Right ventricle myocardium superior (tissue), 1 donor: Measurements from ENCODE around the gene BDNF. TPM values are rescaled to one million over a fixed set of nuclear protein-coding genes. Genes with fewer than 3 reads are reported as not detected.
"Not testable (repeated sequence)": the region's sequence is repeated elsewhere in the genome, so short reads cannot be mapped to it uniquely, and the experiment has no call there.

ENCODE experiments used
- ATAC-seq: fragments of 200-7000 bp; cut with Tn5 transposase; one replicate; pipeline ENCODE4 v1.9.1; 2020; ENCODE audit warnings: mild to moderate bottlenecking; ENCODE audit not compliant: poor library complexity
- DNase-seq: peaks from one replicate; pipeline ENCODE4 v3.0.0-alpha.2; 2020
- intact Hi-C: fragments of 100-400 bp; cut with DNase I; formaldehyde crosslinking; loops from one replicate; pipeline ENCODE4 v1.11.2; 2022
- long read RNA-seq: library from polyadenylated mRNA; unstranded; transcript quantifications from one replicate; pipeline ENCODE4 v2.0.0, GENCODE V29; 2021
- total RNA-seq: library from RNA; stranded (reverse); fragmentation: NEBNext Ultra II Directional; extraction: Animal tissue kit (Norgen Biotek cat#: 25700); gene quantifications from one replicate; pipeline ENCODE4 v1.2.1, GENCODE V29; 2021
- donor health status: DM: no; HTN: yes; CAD: no; lungs with severe emphysema.

The BDNF gene
- 4.0 TPM for total RNA-seq
- long read RNA-seq, full-length matches to known transcripts = 12 of 12 reads
- long read RNA-seq, partial matches to known transcripts = 0 of 12 reads
- long read RNA-seq, other reads (novel, unspliced or antisense) = 0 of 12 reads

- intact Hi-C loops = no loop called here
- peak; percentile 55 for ATAC-seq
- no peak for DNase-seq
Observed at GRCh38 chr11:27700351-27701301, at the start of gene BDNF. Gene BDNF (minus strand): TSS chr11:27700455. CDS start chr11:27658564, 41,891 bp downstream.

DNA sequence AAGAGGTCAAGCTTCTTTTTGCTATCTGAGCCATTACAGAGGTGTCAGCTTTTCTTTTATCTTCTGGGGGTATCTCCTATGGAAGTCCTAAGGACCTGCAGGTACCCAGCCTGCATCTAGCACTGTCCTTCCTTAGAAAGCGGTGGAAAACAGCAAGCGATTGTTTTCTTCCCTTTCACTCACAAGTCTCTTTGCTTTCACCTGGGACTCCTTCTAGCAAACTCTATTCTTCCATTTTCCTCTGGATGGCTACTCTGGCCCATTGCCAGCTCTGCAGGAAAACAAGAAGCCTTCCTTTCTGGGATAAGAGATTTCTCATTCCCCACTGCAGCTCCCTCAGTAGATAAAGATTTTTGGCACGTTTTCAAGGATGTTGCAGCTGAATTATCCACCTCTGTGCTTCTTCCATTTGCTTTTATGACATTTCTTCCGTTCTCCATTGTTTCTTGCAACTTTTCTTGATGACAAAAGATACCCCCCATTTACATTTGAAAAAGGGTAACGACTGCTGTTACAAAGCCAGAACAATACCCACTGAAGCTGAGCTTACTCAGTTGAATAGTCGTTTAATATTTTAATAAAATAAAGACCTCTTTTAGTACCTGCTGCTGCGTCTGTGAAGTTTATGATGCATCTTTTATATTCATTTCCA is 40.2 kb upstream of the BDNF start:
- DNase-seq (no peak), ATAC-seq (no peak)
- intact Hi-C loops = no loop called here

DNA sequence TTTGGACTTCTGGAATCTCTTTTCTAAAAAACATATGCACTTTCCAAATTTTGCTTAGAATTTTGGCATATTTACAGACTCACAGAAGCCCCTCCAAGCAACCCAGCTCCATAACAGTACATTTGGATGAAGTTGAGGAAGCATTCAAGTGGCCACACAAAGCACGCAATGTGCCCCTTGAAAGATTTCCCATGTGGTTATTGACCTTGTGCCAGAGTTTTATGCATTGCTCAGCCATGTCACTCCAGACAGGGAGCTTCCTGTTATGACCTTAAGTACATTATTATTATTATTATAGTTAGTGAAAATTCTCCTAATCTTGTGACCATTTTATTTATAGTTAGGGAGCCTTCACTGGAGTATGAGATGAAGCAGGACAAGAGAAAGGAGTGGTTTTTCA is 35.0 kb upstream of the BDNF start:
- DNase-seq (no peak), ATAC-seq (no peak)
- intact Hi-C loops = no loop called here

DNA sequence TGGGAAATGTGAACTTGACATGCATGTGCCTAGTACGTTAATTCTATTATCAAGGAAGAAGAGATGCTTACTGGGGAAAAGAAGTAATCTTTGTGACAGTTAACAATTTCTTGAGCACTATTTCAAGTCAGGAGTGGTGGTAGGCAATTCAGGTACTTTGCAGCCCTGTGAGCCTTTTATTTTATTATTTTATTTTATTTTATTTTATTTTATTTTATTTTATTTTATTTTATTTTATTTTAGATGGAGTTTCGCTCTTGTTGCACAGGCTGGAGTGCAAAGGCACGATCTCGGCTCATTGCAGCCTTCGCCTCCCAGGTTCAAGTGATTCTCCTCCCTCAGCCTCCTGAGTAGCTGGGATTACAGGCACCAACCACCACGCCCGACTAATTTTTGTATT is 31.5 kb upstream of the BDNF start:
- ATAC-seq, intact Hi-C loops, DNase-seq: not testable (repeated sequence)

- intact Hi-C loops = no loop called here
- DNase-seq (no peak), ATAC-seq (no peak)
Observed at GRCh38 chr11:27726981-27727380, 26.7 kb upstream of the BDNF start.

DNA sequence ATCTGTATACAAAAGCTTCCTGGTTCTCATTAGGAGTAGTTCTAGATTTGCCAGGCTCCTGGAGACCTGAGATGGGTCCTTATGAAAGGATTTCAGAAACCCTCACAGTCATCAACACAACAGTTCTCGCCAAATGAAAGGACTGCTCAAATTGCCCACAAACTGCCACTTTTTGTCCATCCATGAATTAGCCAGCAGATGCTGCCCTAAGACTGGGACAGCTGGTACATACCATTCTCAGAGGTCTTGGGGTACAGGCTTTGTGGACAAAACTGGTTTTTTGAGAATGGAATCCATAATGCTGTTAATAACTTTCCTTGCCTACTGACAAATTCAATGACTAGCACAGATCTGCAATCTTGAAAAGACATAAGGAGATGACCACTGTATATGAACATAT is 23.4 kb upstream of the BDNF start:
- ATAC-seq (no peak), DNase-seq (no peak)
- intact Hi-C loops = no loop called here

- DNase-seq (no peak), ATAC-seq (no peak)
- intact Hi-C loops = no loop called here
Observed at GRCh38 chr11:27722953-27723344, 22.7 kb upstream of the BDNF start.

DNA sequence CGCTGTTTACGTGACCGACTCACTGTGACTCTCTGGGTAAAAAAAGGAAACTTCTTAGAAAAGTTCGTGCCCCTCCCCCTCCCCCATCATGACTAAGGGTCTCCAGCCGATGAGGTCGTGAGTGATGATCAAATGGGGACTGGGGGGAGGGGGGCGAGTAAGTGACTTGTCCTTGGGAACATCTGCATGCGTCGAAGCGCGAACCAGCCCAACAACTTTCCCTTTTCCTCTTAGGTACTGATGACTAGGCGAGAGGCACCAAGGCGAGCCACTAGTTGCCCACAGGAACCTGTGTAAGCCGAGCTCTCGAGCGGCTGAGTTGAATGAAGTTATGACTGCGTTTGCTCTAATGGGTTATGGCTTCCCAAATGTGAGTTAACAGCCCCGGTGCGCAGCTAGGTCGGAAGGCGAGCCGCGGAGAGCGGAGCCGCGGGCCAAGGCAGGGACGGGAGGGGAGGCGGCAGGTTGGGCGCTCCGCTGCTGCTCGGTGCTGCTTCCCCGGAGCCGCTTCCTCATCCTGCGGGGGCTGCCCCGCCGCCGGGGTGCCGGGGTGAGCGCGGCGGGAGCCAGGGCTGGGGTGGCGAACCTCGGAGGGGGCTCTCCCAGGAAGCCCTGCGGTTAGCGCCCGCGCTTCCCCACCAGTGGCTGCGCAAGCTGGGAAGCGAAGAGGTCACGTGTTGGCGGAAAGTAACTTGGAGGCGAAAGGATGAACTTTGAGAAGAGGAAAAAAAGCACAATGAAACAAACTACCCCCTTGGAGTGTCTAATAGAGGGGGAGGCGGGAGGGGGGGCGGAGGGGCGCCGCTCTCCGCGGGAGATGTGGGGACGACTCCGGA is 22.1 kb upstream of the BDNF start:
- intact Hi-C loops = no loop called here
- ATAC-seq (no peak), DNase-seq (no peak)

DNA sequence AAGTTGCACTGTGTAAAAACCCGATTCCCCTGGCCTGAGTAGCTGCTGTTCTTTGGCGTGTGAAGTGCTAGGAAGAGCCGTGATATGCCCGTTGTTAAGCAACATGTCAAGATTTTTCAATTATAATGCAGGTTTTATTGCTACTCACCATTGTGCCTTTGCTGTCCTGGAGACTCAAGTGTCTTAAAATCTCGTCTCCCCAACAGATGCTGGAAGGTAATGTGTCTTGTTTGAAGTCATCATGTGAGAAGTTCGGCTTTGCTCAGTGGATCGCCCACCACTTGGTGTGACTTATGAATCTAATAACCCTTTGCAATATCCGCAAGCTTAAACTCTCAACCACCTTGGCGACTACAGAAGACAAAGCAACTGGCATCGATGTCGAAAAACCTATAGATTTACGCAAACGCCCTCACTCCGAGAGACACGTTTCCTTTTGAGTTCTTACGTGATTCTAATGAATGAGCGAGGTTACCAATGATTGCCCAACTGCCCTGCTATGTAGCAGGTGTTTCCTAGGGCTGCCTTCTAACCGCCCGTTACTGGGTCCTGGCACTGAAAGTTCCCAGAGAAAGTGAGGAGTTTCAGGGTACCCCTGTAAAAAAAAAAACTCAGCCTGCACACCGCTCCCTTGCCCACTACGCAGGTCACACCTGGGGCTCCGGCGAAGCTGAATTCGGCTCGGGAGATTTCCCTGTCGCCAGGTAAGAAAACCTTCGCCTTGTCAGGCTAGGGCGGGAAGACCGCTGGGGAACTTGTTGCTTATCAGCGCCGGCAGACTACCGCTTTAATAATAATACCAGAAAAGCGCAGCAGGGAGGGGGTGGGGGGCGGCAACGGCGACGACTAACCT is 21.2 kb upstream of the BDNF start:
- no peak for DNase-seq
- ATAC-seq = no peak
- intact Hi-C loops = no loop called here

- intact Hi-C loops = no loop called here
- no peak for DNase-seq
- peak; percentile 45 for ATAC-seq
Observed at GRCh38 chr11:27720277-27720830, 20.1 kb upstream of the BDNF start.

DNA sequence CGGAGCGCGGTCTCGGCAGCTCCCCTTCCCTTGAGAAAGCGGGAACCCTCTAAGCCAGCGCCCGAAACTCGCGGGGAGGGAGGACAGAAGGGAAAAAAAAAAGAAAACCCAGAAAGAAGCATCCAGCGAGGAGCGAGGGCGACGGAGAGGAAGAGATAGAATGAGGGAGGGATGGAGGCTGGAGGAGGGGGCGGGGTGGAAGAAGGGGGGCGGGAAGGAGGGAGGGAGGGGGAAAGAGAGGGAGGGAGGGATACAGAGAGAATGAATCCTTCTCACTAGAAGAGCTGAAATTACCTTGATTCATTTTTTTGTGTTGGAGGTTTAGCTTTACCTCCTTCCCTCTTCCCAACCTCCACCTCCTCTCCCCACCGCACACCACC is 19.3 kb upstream of the BDNF start:
- ATAC-seq = no peak
- no peak for DNase-seq
- intact Hi-C loops = no loop called here

GRCh38 chr11:27718863-27719545 is 18.7 kb upstream of the BDNF start:
- ATAC-seq = peak; percentile 93
- DNase-seq = peak; percentile 48
- intact Hi-C loops = no loop called here

DNA sequence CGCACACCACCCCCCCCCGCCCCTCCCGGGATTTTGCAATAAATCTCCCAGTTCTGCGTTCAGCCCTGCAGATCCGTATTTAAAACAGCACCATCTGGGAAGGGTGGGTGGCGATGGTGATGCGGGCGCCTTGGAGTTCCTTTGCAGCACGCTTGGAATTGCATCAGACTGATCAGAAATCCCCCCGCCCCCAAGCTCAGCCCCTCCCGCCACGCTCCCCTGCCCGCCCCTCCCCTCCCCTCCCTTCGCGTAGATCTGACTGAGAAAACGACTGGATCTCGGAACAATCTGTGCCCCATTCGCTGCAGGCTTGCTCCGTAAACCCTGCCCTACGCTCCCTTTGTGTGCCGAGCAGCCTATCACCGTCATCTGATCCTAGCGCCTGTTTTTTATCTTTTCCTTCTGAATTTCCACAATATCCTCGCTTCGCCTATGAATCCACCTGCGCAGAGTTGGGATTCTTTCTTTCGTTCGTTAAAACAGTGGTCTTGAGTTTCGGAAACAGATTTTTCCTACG is 18.1 kb upstream of the BDNF start:
- intact Hi-C loops = no loop called here
- DNase-seq = no peak
- peak; percentile 45 for ATAC-seq

- no peak for ATAC-seq
- intact Hi-C loops = no loop called here
- DNase-seq = no peak
Observed at GRCh38 chr11:27717801-27718229, 17.6 kb upstream of the BDNF start.

DNA sequence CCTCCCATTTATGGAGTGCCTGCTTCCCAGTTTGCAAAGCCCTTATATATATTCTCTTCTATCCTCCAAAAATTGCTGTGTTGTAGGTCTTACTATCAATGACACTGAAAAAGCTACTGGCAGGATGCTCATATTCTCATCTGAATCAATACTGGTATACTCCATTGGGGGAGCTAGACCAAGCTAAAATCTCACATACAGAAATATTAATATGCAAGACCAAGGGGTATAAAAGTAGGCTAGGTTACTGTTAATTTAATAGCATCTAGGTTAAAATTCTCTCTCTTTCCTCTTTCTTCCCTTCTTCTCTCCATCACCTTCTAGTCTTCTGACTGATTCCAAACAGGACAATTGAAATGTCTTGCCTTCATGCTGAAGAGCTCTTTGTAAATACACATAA is 17.1 kb upstream of the BDNF start:
- ATAC-seq (no peak), DNase-seq (no peak)
- intact Hi-C loops = no loop called here

DNA sequence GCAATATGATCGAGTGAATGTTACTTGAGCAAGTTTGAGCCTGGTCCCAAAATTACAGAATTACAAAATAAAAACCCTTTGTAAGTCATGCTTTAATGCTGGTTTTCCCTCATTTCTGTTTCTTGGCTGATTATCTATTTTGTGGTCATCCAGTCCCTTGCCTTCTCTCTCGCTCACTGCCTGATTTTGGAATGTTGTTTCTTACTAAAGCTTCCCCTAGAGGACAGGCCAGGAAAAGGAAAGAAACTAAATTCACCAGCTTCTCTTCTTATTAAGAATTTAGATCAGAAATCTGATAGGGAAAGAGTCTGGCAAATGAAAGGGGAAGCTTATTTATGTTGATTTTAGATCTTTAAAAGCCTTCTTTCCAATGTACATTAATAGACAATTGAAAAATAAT is 16.6 kb upstream of the BDNF start:
- ATAC-seq (no peak), DNase-seq (no peak)
- intact Hi-C loops = no loop called here

DNA sequence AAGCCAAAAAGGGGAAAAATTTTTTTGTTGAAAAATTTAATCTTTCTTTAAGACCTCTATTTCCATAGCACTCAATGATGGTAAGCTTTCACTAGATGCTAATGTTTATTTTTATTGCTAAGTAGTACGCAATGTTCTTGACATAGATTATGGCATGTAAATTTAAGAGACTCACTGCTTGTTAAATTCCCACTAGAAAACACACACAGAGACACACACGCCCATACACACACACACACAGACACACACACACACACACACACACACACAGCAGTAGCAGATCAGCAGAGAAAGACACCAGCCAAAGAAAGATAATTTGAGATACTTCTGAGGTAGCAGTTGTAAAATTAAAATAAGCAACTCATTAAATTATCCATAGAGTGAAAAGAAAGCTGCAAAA is 16.0 kb upstream of the BDNF start:
- intact Hi-C loops = no loop called here
- DNase-seq = no peak
- ATAC-seq = no peak
